ENCODE measurements around the gene C10orf53. TPM values are rescaled to one million over a fixed set of nuclear protein-coding genes. Genes with fewer than 3 reads are reported as not detected.

C10orf53 gene
- polyA plus RNA-seq, 3 donors = not detected

DNA sequence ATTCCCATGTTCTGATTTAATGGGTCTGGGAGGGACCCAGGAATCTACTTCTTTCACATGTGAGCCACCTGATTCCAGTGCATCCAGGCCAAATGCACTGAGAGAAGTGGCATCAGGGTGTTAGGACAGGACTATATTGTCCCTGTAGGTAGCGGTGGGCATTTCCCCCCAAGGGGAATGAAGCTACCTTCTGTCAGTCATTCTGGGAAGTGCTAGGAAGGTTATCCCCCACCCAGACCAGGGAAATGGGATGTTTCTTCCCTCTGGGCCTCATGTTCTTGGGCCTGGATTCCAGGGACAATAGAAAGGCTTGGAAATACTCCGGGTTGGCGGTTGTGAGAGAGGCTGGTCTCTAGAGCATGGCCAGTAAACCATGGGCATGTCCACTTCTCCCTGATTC, 20.8 kb downstream of the C10orf53 start:
- no peaks in the 10 kb centered on the region for H3K36me3 ChIP-seq (replicated peaks in 1 of 2; ENCODE audit: control insufficient read depth in 1 of 2, insufficient read depth in 2 of 2, low read length in 2 of 2)
- no CpG with 5 or more reads among the region's 3 CpGs for WGBS (ENCODE audit: insufficient coverage)
- TF ChIP-seq, protein P1, sequence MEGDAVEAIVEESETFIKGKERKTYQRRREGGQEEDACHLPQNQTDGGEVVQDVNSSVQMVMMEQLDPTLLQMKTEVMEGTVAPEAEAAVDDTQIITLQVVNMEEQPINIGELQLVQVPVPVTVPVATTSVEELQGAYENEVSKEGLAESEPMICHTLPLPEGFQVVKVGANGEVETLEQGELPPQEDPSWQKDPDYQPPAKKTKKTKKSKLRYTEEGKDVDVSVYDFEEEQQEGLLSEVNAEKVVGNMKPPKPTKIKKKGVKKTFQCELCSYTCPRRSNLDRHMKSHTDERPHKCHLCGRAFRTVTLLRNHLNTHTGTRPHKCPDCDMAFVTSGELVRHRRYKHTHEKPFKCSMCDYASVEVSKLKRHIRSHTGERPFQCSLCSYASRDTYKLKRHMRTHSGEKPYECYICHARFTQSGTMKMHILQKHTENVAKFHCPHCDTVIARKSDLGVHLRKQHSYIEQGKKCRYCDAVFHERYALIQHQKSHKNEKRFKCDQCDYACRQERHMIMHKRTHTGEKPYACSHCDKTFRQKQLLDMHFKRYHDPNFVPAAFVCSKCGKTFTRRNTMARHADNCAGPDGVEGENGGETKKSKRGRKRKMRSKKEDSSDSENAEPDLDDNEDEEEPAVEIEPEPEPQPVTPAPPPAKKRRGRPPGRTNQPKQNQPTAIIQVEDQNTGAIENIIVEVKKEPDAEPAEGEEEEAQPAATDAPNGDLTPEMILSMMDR (IDR thresholded peaks at IDR 0.05) = no peak
- no peak overlapping the region for H3K9ac ChIP-seq (ENCODE audit: insufficient read depth, low read length, poor library complexity, severe bottlenecking)
- H3K27ac Mint-ChIP-seq = no peak overlapping the region
- H3K79me2 ChIP-seq (ENCODE audit: insufficient read depth, low read length) = no peaks in the 10 kb centered on the region
- peaks cover 0 to 3% of the 10 kb centered on the region in 2 donors for H3K9me3 ChIP-seq (replicated peaks in 1 of 2; ENCODE audit: control insufficient read depth in 1 of 2, insufficient read depth in 1 of 2, low read length in 2 of 2)
- peaks cover 6 to 14% (median 9%) of the 10 kb centered on the region in 3 donors for H3K27me3 Mint-ChIP-seq (ENCODE audit: low read depth in 3 of 3)
- no peaks in the 10 kb centered on the region for H3K4me1 Mint-ChIP-seq
- intact Hi-C loops (cut with micrococcal nuclease) = no loop called here
- H4K20me1 ChIP-seq (ENCODE audit: insufficient read depth, low read length) = no peaks in the 10 kb centered on the region
- no peak overlapping the region for H3K4me2 ChIP-seq (replicated peaks; ENCODE audit: extremely low read depth, low read length, poor library complexity, severe bottlenecking)
- H3K4me1 ChIP-seq (ENCODE audit: control insufficient read depth in 1 of 2, insufficient read depth in 2 of 2, low read length in 2 of 2) = no peaks in the 10 kb centered on the region
- H3K9me3 Mint-ChIP-seq = peaks cover 0 to 11% (median 8%) of the 10 kb centered on the region in 7 donors
- no peak overlapping the region for H3K4me3 Mint-ChIP-seq
- H3K4me3 ChIP-seq (replicated peaks in 1 of 3; ENCODE audit: low read depth in 2 of 3, low read length in 3 of 3) = no peak overlapping the region
- no peak overlapping the region for H3K27ac ChIP-seq (ENCODE audit: low read depth in 1 of 2, low read length in 2 of 2)
- no peaks in the 10 kb centered on the region for H3K36me3 Mint-ChIP-seq
- DNase-seq = no peak
- H2AFZ ChIP-seq (ENCODE audit: insufficient read depth, low read depth, low read length, poor library complexity, severe bottlenecking) = no peak overlapping the region
- peaks cover 0 to 2% of the 10 kb centered on the region in 2 donors for H3K27me3 ChIP-seq (ENCODE audit: control insufficient read depth in 2 of 2, insufficient read depth in 2 of 2, low read length in 2 of 2)

DNA sequence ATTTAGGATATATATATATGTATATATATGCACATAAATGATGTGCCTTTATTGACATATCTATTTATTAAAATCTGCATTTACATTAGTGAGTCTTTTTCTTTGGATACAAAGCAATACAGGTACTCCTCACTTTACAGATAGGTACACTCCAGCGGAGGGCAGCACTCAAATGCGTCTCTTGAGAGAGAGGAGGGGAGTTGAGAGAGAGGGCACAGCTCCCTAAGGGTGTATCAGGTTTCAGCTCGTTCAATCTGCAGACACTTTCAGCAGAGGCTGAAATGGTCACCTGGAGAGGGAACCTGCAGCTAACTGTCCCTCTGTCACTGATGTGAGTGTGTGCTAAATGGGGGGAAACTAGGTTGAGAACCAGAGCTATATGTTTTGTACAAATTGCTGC, 21.5 kb downstream of the C10orf53 start:
- no CpG with 5 or more reads among the region's 3 CpGs for WGBS (ENCODE audit: insufficient coverage)
- H3K27ac ChIP-seq (ENCODE audit: low read depth in 1 of 2, low read length in 2 of 2) = no peak overlapping the region
- no peak overlapping the region for H3K27ac Mint-ChIP-seq

More for the DNA sequence above, 21.5 kb downstream of the C10orf53 start:
- TF ChIP-seq, protein P1 (IDR thresholded peaks at IDR 0.05) = no peak
- Mint-ChIP-seq H3K36me3 (no peaks in the 10 kb centered on the region), H3K9me3 (peaks cover 0 to 11% (median 8%) of the 10 kb centered on the region in 7 donors), H3K4me3 (no peak overlapping the region), H3K4me1 (no peaks in the 10 kb centered on the region), H3K27me3 (ENCODE audit: low read depth in 3 of 3) (peaks cover 6 to 14% (median 9%) of the 10 kb centered on the region in 3 donors)
- H3K36me3 ChIP-seq (replicated peaks in 1 of 2; ENCODE audit: control insufficient read depth in 1 of 2, insufficient read depth in 2 of 2, low read length in 2 of 2) = no peaks in the 10 kb centered on the region
- H3K27me3 ChIP-seq (ENCODE audit: control insufficient read depth in 2 of 2, insufficient read depth in 2 of 2, low read length in 2 of 2) = peaks cover 0 to 2% of the 10 kb centered on the region in 2 donors
- no peaks in the 10 kb centered on the region for H4K20me1 ChIP-seq (ENCODE audit: insufficient read depth, low read length)
- no peaks in the 10 kb centered on the region for H3K4me1 ChIP-seq (ENCODE audit: control insufficient read depth in 1 of 2, insufficient read depth in 2 of 2, low read length in 2 of 2)
- no peak for DNase-seq
- intact Hi-C loops (cut with micrococcal nuclease) = no loop called here
- no peak overlapping the region for H3K4me3 ChIP-seq (replicated peaks in 1 of 3; ENCODE audit: low read depth in 2 of 3, low read length in 3 of 3)
- no peak overlapping the region for H3K4me2 ChIP-seq (replicated peaks; ENCODE audit: extremely low read depth, low read length, poor library complexity, severe bottlenecking)
- no peak overlapping the region for H2AFZ ChIP-seq (ENCODE audit: insufficient read depth, low read depth, low read length, poor library complexity, severe bottlenecking)
- H3K79me2 ChIP-seq (ENCODE audit: insufficient read depth, low read length) = no peaks in the 10 kb centered on the region
- no peak overlapping the region for H3K9ac ChIP-seq (ENCODE audit: insufficient read depth, low read length, poor library complexity, severe bottlenecking)
- H3K9me3 ChIP-seq (replicated peaks in 1 of 2; ENCODE audit: control insufficient read depth in 1 of 2, insufficient read depth in 1 of 2, low read length in 2 of 2) = peaks cover 0 to 3% of the 10 kb centered on the region in 2 donors
